ENCODE data around the gene PNISR.
A peak's percentile ranks its signal among the peaks of the same experiment; 100 is the strongest.

The PNISR gene

DNA sequence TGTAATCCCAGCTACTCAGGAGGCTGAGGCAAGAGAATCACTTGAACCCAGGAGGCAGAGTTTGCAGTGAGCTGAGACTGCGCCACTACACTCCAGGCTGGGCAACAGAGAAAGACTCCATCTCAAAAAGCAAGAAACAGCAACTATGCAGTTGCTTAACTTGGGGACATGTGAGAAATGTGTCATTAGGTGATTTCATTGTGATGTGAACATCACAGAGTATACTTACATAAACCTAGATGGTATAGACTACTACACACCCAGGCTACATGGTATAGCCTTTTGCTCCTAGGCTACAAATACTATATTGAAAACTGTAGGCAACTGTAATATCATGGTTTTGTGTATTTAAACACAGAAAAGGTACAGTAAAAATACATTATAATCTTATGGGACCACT, 27.8 kb downstream of the PNISR start:
- no peaks in the 10 kb centered on the region for H3K27me3 ChIP-seq (ENCODE audit: low read depth, low read length)
- peaks cover 0 to 4% of the 10 kb centered on the region in 2 donors for H3K4me1 ChIP-seq (ENCODE audit: control insufficient read depth in 1 of 2, insufficient read depth in 2 of 2, low read length in 2 of 2)
- no peak overlapping the region for H3K27ac ChIP-seq (ENCODE audit: low read length)
- no peaks in the 10 kb centered on the region for H3K9me3 ChIP-seq (ENCODE audit: control insufficient read depth in 1 of 2, low read length in 2 of 2)
- H3K4me3 ChIP-seq (ENCODE audit: low read depth in 1 of 2, low read length in 2 of 2): no peak overlapping the region
- peaks cover 25 to 40% of the 10 kb centered on the region in 2 donors for H3K36me3 ChIP-seq (ENCODE audit: control insufficient read depth in 1 of 2, insufficient read depth in 2 of 2, low read length in 2 of 2)

GRCh38 chr6:99393698-99394531, 31.2 kb downstream of the PNISR start, which contains the start of gene COQ3:
Gene COQ3, minus strand, starts transcription at chr6:99394195. Its CDS starts 16 bp downstream, at chr6:99394179.
- Histone ChIP-seq H3K27ac (ENCODE audit: low read length) (peak within 1 kb of the TSS; percentile 72), H3K36me3 (ENCODE audit: control insufficient read depth in 1 of 2, insufficient read depth in 2 of 2, low read length in 2 of 2) (peaks cover 0 to 14% of the 10 kb centered on the region in 2 donors), H3K4me1 (ENCODE audit: control insufficient read depth in 1 of 2, insufficient read depth in 2 of 2, low read length in 2 of 2) (peaks cover 0 to 4% of the 10 kb centered on the region in 2 donors), H3K27me3 (ENCODE audit: low read depth, low read length) (no peaks in the 10 kb centered on the region), H3K9me3 (ENCODE audit: control insufficient read depth in 1 of 2, low read length in 2 of 2) (no peaks in the 10 kb centered on the region), H3K4me3 (ENCODE audit: low read depth in 1 of 2, low read length in 2 of 2) (peak within 1 kb of the TSS; percentile 86 to 95)

GRCh38 chr6:99393366-99393697, 31.8 kb downstream of the PNISR start:
- peak overlapping the region; percentile 86 to 95 for H3K4me3 ChIP-seq (ENCODE audit: low read depth in 1 of 2, low read length in 2 of 2)
- H3K9me3 ChIP-seq (ENCODE audit: control insufficient read depth in 1 of 2, low read length in 2 of 2): no peaks in the 10 kb centered on the region
- peaks cover 0 to 4% of the 10 kb centered on the region in 2 donors for H3K4me1 ChIP-seq (ENCODE audit: control insufficient read depth in 1 of 2, insufficient read depth in 2 of 2, low read length in 2 of 2)
- H3K36me3 ChIP-seq (ENCODE audit: control insufficient read depth in 1 of 2, insufficient read depth in 2 of 2, low read length in 2 of 2): peaks cover 0 to 11% of the 10 kb centered on the region in 2 donors
- peak overlapping the region; percentile 72 for H3K27ac ChIP-seq (ENCODE audit: low read length)
- no peaks in the 10 kb centered on the region for H3K27me3 ChIP-seq (ENCODE audit: low read depth, low read length)

DNA sequence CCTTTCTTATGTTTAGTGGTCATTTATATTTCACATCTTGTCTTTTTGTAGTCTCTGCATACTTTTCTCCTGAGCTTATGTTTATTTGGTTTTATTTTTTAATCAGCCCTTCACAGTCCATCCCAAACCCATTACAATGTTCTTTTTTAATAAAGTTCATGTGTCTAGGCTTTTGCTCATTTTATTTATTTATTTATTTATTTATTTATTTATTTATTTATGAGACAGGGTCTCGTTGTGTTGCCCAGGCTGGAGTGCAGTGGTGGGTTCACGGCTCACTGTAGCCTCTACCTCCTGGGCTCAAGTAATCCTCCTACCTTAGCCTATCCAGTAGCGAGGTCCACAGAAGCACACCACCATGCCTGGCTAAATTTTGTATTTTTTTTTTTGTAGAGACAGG, 34.2 kb downstream of the PNISR start:
- Histone ChIP-seq H3K4me1 (ENCODE audit: control insufficient read depth in 1 of 2, insufficient read depth in 2 of 2, low read length in 2 of 2) (peaks cover 0 to 4% of the 10 kb centered on the region in 2 donors), H3K27me3 (ENCODE audit: low read depth, low read length) (no peaks in the 10 kb centered on the region), H3K9me3 (ENCODE audit: control insufficient read depth in 1 of 2, low read length in 2 of 2) (no peaks in the 10 kb centered on the region), H3K27ac (ENCODE audit: low read length) (no peak overlapping the region), H3K36me3 (ENCODE audit: control insufficient read depth in 1 of 2, insufficient read depth in 2 of 2, low read length in 2 of 2) (no peaks in the 10 kb centered on the region), H3K4me3 (ENCODE audit: low read depth in 1 of 2, low read length in 2 of 2) (no peak overlapping the region)

GRCh38 chr6:99384507-99384906, 40.6 kb downstream of the PNISR start:
- H3K9me3 ChIP-seq (ENCODE audit: control insufficient read depth in 1 of 2, low read length in 2 of 2): no peaks in the 10 kb centered on the region
- no peak overlapping the region for H3K27ac ChIP-seq (ENCODE audit: low read length)
- H3K36me3 ChIP-seq (ENCODE audit: control insufficient read depth in 1 of 2, insufficient read depth in 2 of 2, low read length in 2 of 2): no peaks in the 10 kb centered on the region
- no peaks in the 10 kb centered on the region for H3K27me3 ChIP-seq (ENCODE audit: low read depth, low read length)
- no peak overlapping the region for H3K4me3 ChIP-seq (ENCODE audit: low read depth in 1 of 2, low read length in 2 of 2)
- no peaks in the 10 kb centered on the region for H3K4me1 ChIP-seq (ENCODE audit: control insufficient read depth in 1 of 2, insufficient read depth in 2 of 2, low read length in 2 of 2)

DNA sequence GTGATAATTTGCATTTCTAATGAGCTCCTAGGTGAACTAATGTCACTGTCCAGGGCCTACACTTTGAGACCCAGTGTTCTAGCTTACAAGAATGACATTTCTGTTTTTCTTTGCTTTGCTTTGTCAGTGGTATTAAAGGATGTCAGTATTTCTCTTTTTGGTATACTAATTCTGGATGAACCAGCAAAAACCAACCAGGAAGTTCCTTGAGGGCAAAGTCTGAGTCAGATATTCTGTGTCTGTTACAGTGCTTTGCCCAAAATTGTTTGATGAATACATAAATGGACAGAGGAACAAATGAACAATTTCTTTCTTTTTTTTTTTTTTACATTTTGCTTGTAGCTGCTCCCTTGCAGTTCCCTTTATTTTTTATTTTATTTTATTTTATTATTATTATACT, 46.5 kb downstream of the PNISR start:
- H3K4me3 ChIP-seq (ENCODE audit: low read depth in 1 of 2, low read length in 2 of 2): no peak overlapping the region
- H3K4me1 ChIP-seq (ENCODE audit: control insufficient read depth in 1 of 2, insufficient read depth in 2 of 2, low read length in 2 of 2): no peaks in the 10 kb centered on the region
- H3K27ac ChIP-seq (ENCODE audit: low read length): no peak overlapping the region
- H3K27me3 ChIP-seq (ENCODE audit: low read depth, low read length): no peaks in the 10 kb centered on the region
- H3K9me3 ChIP-seq (ENCODE audit: control insufficient read depth in 1 of 2, low read length in 2 of 2): no peaks in the 10 kb centered on the region
- H3K36me3 ChIP-seq (ENCODE audit: control insufficient read depth in 1 of 2, insufficient read depth in 2 of 2, low read length in 2 of 2): peaks cover 0 to 5% of the 10 kb centered on the region in 2 donors

DNA sequence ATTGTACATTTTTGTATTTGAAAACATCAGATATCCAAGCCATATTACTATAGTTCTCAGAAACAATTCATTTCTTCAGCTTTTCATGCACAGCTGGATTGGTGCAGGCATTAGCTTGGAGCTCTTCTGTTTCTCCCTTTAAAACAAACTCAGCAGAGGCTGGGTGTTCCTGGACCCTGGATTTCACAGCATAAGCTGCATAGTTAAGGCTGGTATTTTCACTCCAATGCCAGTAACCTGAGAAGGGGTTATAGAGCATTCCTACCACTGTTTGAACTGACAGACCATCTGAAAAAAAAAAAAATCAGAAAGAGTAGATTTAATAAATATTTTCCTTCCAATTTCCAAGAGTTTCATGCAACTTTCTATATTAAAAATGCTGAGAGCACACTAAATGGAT, 55.6 kb downstream of the PNISR start:
- H3K27me3 ChIP-seq (ENCODE audit: low read depth, low read length): no peaks in the 10 kb centered on the region
- no peaks in the 10 kb centered on the region for H3K4me1 ChIP-seq (ENCODE audit: control insufficient read depth in 1 of 2, insufficient read depth in 2 of 2, low read length in 2 of 2)
- no peaks in the 10 kb centered on the region for H3K9me3 ChIP-seq (ENCODE audit: control insufficient read depth in 1 of 2, low read length in 2 of 2)
- H3K4me3 ChIP-seq (ENCODE audit: low read depth in 1 of 2, low read length in 2 of 2): no peak overlapping the region
- no peaks in the 10 kb centered on the region for H3K36me3 ChIP-seq (ENCODE audit: control insufficient read depth in 1 of 2, insufficient read depth in 2 of 2, low read length in 2 of 2)
- no peak overlapping the region for H3K27ac ChIP-seq (ENCODE audit: low read length)

DNA sequence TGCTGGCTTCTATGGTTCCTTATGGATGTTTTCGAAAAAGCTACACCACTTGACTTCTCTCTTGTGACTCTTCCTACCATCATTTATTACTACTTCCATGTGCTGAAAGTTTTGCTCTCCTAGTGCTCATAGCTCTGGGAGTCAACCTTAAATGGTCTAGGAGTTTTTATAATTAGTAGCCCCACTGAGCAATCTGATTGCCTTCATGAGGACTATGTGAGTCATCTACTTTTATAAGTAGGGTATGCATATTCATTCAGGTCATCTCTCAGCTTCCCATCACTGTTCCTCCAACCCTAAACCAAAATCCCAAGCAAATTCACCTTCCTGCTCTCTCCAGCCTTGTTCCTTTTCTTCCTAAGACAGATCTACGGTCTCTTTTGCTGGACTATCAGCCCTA, 58.3 kb downstream of the PNISR start:
- no peaks in the 10 kb centered on the region for H3K36me3 ChIP-seq (ENCODE audit: control insufficient read depth in 1 of 2, insufficient read depth in 2 of 2, low read length in 2 of 2)
- H3K4me3 ChIP-seq (ENCODE audit: low read depth in 1 of 2, low read length in 2 of 2): no peak overlapping the region
- H3K27ac ChIP-seq (ENCODE audit: low read length): no peak overlapping the region
- H3K27me3 ChIP-seq (ENCODE audit: low read depth, low read length): no peaks in the 10 kb centered on the region
- no peaks in the 10 kb centered on the region for H3K9me3 ChIP-seq (ENCODE audit: control insufficient read depth in 1 of 2, low read length in 2 of 2)
- H3K4me1 ChIP-seq (ENCODE audit: control insufficient read depth in 1 of 2, insufficient read depth in 2 of 2, low read length in 2 of 2): no peaks in the 10 kb centered on the region

- H3K4me1 ChIP-seq (ENCODE audit: control insufficient read depth in 1 of 2, insufficient read depth in 2 of 2, low read length in 2 of 2): no peaks in the 10 kb centered on the region
- H3K9me3 ChIP-seq (ENCODE audit: control insufficient read depth in 1 of 2, low read length in 2 of 2): no peaks in the 10 kb centered on the region
- no peak overlapping the region for H3K27ac ChIP-seq (ENCODE audit: low read length)
- no peaks in the 10 kb centered on the region for H3K36me3 ChIP-seq (ENCODE audit: control insufficient read depth in 1 of 2, insufficient read depth in 2 of 2, low read length in 2 of 2)
- no peaks in the 10 kb centered on the region for H3K27me3 ChIP-seq (ENCODE audit: low read depth, low read length)
- H3K4me3 ChIP-seq (ENCODE audit: low read depth in 1 of 2, low read length in 2 of 2): no peak overlapping the region
These were observed 61.1 kb downstream of the PNISR start for GRCh38 chr6:99364026-99364425.

- no peaks in the 10 kb centered on the region for H3K27me3 ChIP-seq (ENCODE audit: low read depth, low read length)
- no peak overlapping the region for H3K4me3 ChIP-seq (ENCODE audit: low read depth in 1 of 2, low read length in 2 of 2)
- no peak overlapping the region for H3K27ac ChIP-seq (ENCODE audit: low read length)
- H3K9me3 ChIP-seq (ENCODE audit: control insufficient read depth in 1 of 2, low read length in 2 of 2): no peaks in the 10 kb centered on the region
- no peaks in the 10 kb centered on the region for H3K36me3 ChIP-seq (ENCODE audit: control insufficient read depth in 1 of 2, insufficient read depth in 2 of 2, low read length in 2 of 2)
- no peaks in the 10 kb centered on the region for H3K4me1 ChIP-seq (ENCODE audit: control insufficient read depth in 1 of 2, insufficient read depth in 2 of 2, low read length in 2 of 2)
These were observed 62.3 kb downstream of the PNISR start for GRCh38 chr6:99362678-99363268.

GRCh38 chr6:99359800-99360199, 65.3 kb downstream of the PNISR start:
- no peaks in the 10 kb centered on the region for H3K4me1 ChIP-seq (ENCODE audit: control insufficient read depth in 1 of 2, insufficient read depth in 2 of 2, low read length in 2 of 2)
- H3K36me3 ChIP-seq (ENCODE audit: control insufficient read depth in 1 of 2, insufficient read depth in 2 of 2, low read length in 2 of 2): no peaks in the 10 kb centered on the region
- no peak overlapping the region for H3K4me3 ChIP-seq (ENCODE audit: low read depth in 1 of 2, low read length in 2 of 2)
- no peaks in the 10 kb centered on the region for H3K27me3 ChIP-seq (ENCODE audit: low read depth, low read length)
- H3K27ac ChIP-seq (ENCODE audit: low read length): no peak overlapping the region
- no peaks in the 10 kb centered on the region for H3K9me3 ChIP-seq (ENCODE audit: control insufficient read depth in 1 of 2, low read length in 2 of 2)
